Panc1 (cell line): ENCODE results near the gene SVOP. TPM values are rescaled to one million over a fixed set of nuclear protein-coding genes. Genes with fewer than 3 reads are reported as not detected.

ENCODE experiments used
- ATAC-seq: fragments of 200-7000 bp; cut with Tn5 transposase; 2 replicates; pipeline ENCODE4 v1.9.1; 2020; ENCODE audit warnings: mild to moderate bottlenecking, moderate library complexity
- BruUV-seq: library from RNA; stranded (reverse); fragments of 400-500 nt; replicated peaks from 2 replicates; lab custom pipeline; 2021; lab: Mats Ljungman, UMichigan
- CTCF ChIA-PET: fragments of 300-600 bp; sonication (Branson Sonifier 250); formaldehyde crosslinking; loops from one replicate; lab custom pipeline; 2022; ENCODE audit warnings: antibody characterized with exemption; lab: Charles Lee
- POLR2A ChIA-PET: fragments of 300-600 bp; sonication (Branson Sonifier 250); formaldehyde crosslinking; loops from one replicate; lab custom pipeline; 2022; ENCODE audit warnings: antibody characterized with exemption; lab: Charles Lee
- DNase-seq: peaks from one replicate; pipeline ENCODE4 v3.0.0-alpha.2; 2010; ENCODE audit warnings: low read depth, low spot score
- H3K27ac ChIP-seq: 2 replicates; pipeline ENCODE4 v1.5.1; 2011; ENCODE audit warnings: mild to moderate bottlenecking, low read length, inconsistent platforms
- H3K27me3 ChIP-seq: fragments of 200-500 bp; sonication (Bioruptor generic); 2 replicates; pipeline ENCODE4 v1.6.0; 2014; ENCODE audit warnings: low read length, inconsistent platforms; ENCODE audit not compliant: control insufficient read depth, insufficient read depth
- H3K36me3 ChIP-seq: fragments of 200-500 bp; sonication (Bioruptor generic); 2 replicates; pipeline ENCODE4 v1.5.1; 2014; ENCODE audit warnings: inconsistent platforms, mild to moderate bottlenecking, low read length, moderate library complexity; ENCODE audit not compliant: control insufficient read depth, insufficient read depth
- H3K4me1 ChIP-seq: 2 replicates; pipeline ENCODE4 v1.5.1; 2011; ENCODE audit warnings: inconsistent platforms, mild to moderate bottlenecking, low read length, moderate library complexity; ENCODE audit not compliant: control insufficient read depth, insufficient read depth
- H3K4me3 ChIP-seq, 2 experiments: 2 replicates each; pipeline ENCODE4 v1.5.1; 2011 to 2012; ENCODE audit warnings: low read depth in 2 of 2, low read length in 2 of 2, mild to moderate bottlenecking in 2 of 2, inconsistent platforms in 1 of 2, moderate library complexity in 1 of 2
- H3K9me3 ChIP-seq: fragments of 200-500 bp; sonication (Bioruptor generic); 2 replicates; pipeline ENCODE4 v1.5.1; 2014; ENCODE audit warnings: low read depth, mild to moderate bottlenecking, inconsistent platforms, low read length, moderate library complexity; ENCODE audit not compliant: control insufficient read depth, insufficient read depth
- CTCF ChIP-seq: fragments of 450-650 bp; IDR thresholded peaks from 2 replicates; pipeline ENCODE4 v1.5.1; 2017; ENCODE audit warnings: mild to moderate bottlenecking
- POLR2AphosphoS5 ChIP-seq: IDR thresholded peaks from 2 replicates; pipeline ENCODE4 v1.6.1; 2012; ENCODE audit warnings: mild to moderate bottlenecking, low read depth, low read length, moderate library complexity
- SIN3A ChIP-seq: IDR thresholded peaks from 2 replicates; pipeline ENCODE4 v1.6.1; 2012; ENCODE audit warnings: low read depth, mild to moderate bottlenecking, low read length, moderate library complexity, borderline replicate concordance; ENCODE audit not compliant: insufficient read depth
- TCF7L2 ChIP-seq: IDR thresholded peaks from 2 replicates; pipeline ENCODE4 v1.6.1; 2011; ENCODE audit warnings: mild to moderate bottlenecking, low read depth, low read length, inconsistent platforms
- in situ Hi-C: cut with HindIII; loops from 2 replicates; pipeline ENCODE4 v1.10.0; 2016; ENCODE audit warnings: low sequenced_read_pairs, low pct_unique_long_range_greater_than_20kb
- intact Hi-C: fragments of 100-400 bp; cut with micrococcal nuclease; formaldehyde crosslinking; loops from one replicate; pipeline ENCODE4 v1.10.0; 2022; ENCODE audit not compliant: unreplicated experiment
- total RNA-seq: library from RNA; stranded (reverse); gene quantifications from one replicate; pipeline ENCODE4 v1.2.1, GENCODE V29; 2021; ENCODE audit not compliant: unreplicated experiment
- TF ChIP-seq, protein P1 (sequence below), 2 experiments: IDR thresholded peaks; 2 replicates each; pipeline ENCODE4 v1.6.1; 2011 to 2012; ENCODE audit warnings: low read depth in 2 of 2, control low read depth in 1 of 2, low read length in 1 of 2, mild to moderate bottlenecking in 1 of 2, moderate library complexity in 1 of 2; ENCODE audit not compliant: insufficient read depth in 1 of 2

Gene SVOP
- total RNA-seq, 1 experiment from 2014 or later, result not detected

- no peak for DNase-seq
- no peaks in the 10 kb centered on the region for H3K4me1 ChIP-seq
- POLR2A ChIA-PET, result no interaction called here
- CTCF ChIA-PET, result no interaction called here
- no peak overlapping the region for H3K4me3 ChIP-seq
- no TSS peak for BruUV-seq
- intact Hi-C loops (no loop called here), in situ Hi-C loops (no loop called here)
- no peaks in the 10 kb centered on the region for H3K36me3 ChIP-seq
- H3K9me3 ChIP-seq, result no peaks in the 10 kb centered on the region
- TF ChIP-seq, protein P1, sequence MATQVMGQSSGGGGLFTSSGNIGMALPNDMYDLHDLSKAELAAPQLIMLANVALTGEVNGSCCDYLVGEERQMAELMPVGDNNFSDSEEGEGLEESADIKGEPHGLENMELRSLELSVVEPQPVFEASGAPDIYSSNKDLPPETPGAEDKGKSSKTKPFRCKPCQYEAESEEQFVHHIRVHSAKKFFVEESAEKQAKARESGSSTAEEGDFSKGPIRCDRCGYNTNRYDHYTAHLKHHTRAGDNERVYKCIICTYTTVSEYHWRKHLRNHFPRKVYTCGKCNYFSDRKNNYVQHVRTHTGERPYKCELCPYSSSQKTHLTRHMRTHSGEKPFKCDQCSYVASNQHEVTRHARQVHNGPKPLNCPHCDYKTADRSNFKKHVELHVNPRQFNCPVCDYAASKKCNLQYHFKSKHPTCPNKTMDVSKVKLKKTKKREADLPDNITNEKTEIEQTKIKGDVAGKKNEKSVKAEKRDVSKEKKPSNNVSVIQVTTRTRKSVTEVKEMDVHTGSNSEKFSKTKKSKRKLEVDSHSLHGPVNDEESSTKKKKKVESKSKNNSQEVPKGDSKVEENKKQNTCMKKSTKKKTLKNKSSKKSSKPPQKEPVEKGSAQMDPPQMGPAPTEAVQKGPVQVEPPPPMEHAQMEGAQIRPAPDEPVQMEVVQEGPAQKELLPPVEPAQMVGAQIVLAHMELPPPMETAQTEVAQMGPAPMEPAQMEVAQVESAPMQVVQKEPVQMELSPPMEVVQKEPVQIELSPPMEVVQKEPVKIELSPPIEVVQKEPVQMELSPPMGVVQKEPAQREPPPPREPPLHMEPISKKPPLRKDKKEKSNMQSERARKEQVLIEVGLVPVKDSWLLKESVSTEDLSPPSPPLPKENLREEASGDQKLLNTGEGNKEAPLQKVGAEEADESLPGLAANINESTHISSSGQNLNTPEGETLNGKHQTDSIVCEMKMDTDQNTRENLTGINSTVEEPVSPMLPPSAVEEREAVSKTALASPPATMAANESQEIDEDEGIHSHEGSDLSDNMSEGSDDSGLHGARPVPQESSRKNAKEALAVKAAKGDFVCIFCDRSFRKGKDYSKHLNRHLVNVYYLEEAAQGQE (IDR thresholded peaks at IDR 0.05; ENCODE audit: insufficient read depth in 1 of 2, low read depth in 2 of 2, low read length in 1 of 2), result no peak
- TF ChIP-seq POLR2AphosphoS5 (no peak), CTCF (no peak), SIN3A (no peak), TCF7L2 (no peak)
- no peak for ATAC-seq
- no peak overlapping the region for H3K27ac ChIP-seq
- H3K27me3 ChIP-seq, result no peaks in the 10 kb centered on the region
Observed at GRCh38 chr12:108965886-108966285, 55.0 kb downstream of the SVOP start.

GRCh38 chr12:108964371-108965352 lies 56.2 kb downstream of the SVOP start:
- ChIA-PET CTCF (interaction anchor here (0.6 kb wide), 1 partner anchor 29 kb away, joined by 4 read pairs; no protein-coding TSS in a partner anchor), POLR2A (interaction anchor here (0.5 kb wide), 1 partner anchor 45 kb away, joined by 3 read pairs; no protein-coding TSS in a partner anchor)
- no peak for ATAC-seq
- in situ Hi-C loops, result no loop called here
- Histone ChIP-seq H3K36me3 (no peaks in the 10 kb centered on the region), H3K27ac (no peak overlapping the region), H3K4me1 (no peaks in the 10 kb centered on the region), H3K4me3 (no peak overlapping the region), H3K27me3 (no peaks in the 10 kb centered on the region), H3K9me3 (no peaks in the 10 kb centered on the region)
- intact Hi-C loops, result no loop called here
- BruUV-seq, result no TSS peak
- no peak for TF ChIP-seq TCF7L2
- TF ChIP-seq, protein P1 (IDR thresholded peaks at IDR 0.05; ENCODE audit: insufficient read depth in 1 of 2, low read depth in 2 of 2, low read length in 1 of 2), result no peak
- no peak for TF ChIP-seq SIN3A
- no peak for TF ChIP-seq POLR2AphosphoS5
- no peak for DNase-seq
